Stimulated activated CD4-positive, alpha-beta T cell treated with anti-CD3 and anti-CD28 coated beads, Interleukin-12 subunit alpha, Interleukin-12 subunit beta, amount 100 ng/mL, for 48 hours (primary cell): ENCODE measurements around the gene OR2T27.
"Not testable (repeated sequence)": the region's sequence is repeated elsewhere in the genome, so short reads cannot be mapped to it uniquely, and the experiment has no call there.

ENCODE experiments used
- DNase-seq, 3 donors: peaks; one replicate each; pipeline ENCODE4 v3.0.0-alpha.2; 2020; ENCODE audit warnings: low read depth in 2 of 3, low spot score in 1 of 3

Gene OR2T27, protein sequence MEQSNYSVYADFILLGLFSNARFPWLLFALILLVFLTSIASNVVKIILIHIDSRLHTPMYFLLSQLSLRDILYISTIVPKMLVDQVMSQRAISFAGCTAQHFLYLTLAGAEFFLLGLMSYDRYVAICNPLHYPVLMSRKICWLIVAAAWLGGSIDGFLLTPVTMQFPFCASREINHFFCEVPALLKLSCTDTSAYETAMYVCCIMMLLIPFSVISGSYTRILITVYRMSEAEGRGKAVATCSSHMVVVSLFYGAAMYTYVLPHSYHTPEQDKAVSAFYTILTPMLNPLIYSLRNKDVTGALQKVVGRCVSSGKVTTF

GRCh38 chr1:248655354-248655753, at the start of gene OR2T27:
OR2T27 (minus strand) TSS chr1:248655528; CDS start chr1:248650884, 4,644 bp downstream.
- not testable (repeated sequence) for DNase-seq

GRCh38 chr1:248704606-248705005, 49.3 kb upstream of the OR2T27 start:
- DNase-seq = no peak

- DNase-seq = no peak
Measured at GRCh38 chr1:248703674-248704073, 48.3 kb upstream of the OR2T27 start.

DNA sequence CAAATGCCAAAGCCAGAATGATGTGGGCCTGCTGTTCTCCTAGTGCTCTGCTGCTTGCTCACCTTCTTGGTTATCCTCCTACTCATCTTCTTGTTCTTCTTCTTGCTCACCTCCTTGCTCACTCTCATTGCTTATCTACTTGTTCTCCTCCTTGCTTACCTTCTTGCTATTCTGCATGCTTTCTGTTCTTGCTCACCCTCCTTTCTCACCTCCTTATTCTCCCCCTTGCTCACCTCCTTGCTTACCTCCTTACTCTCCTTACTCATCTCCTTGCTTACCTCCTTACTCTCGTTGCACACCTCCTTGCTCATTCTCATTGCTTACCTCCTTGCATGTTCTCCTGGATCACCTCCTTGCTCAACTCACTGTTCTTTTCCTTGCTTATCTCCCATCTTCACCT, 47.4 kb upstream of the OR2T27 start, which contains the start of gene OR14I1:
Gene OR14I1, minus strand, starts transcription at position 53 of the 400 bp plus-strand sequence.
- DNase-seq = no peak

DNA sequence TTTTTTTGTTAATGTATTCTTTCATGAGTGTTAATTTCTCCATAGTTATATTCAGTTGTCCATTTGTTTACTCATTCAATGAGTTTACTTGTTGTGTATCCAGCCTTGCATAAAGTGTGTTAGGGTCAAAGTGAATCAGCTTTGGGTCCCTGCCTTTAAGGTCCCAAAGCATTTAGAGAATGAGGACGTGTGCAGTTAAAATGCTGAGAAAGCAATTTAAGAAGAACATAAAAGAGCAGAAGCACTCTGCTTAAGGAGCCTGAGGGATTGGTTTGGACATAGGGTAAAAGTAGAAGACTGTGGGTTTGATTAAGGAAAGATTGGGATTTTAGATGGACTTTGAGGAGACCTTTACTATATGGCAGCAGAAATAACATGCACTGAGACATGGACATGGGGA, 43.8 kb upstream of the OR2T27 start:
- no peak for DNase-seq

DNA sequence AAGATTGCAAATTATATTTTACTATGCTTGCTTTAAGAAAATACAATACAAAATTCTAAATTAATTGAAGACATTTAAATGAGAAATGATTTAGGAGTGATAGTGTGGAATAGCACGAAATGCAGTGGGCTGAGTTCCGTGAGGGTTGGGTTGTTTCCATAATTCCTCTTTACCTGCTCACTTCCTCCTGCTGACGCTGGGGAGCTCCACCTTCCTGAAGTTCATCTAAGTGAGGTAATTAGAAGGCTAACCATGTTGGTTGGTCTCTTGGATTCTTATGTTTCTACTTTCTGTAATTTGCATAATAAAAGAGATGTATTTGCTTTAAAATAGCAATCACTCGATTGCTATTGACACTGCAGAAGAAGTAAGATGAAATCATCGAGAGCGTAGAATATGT, 42.6 kb upstream of the OR2T27 start:
- no peak for DNase-seq

- DNase-seq = no peak
Measured at GRCh38 chr1:248696774-248697173, 41.4 kb upstream of the OR2T27 start.

GRCh38 chr1:248696261-248696660, 40.9 kb upstream of the OR2T27 start:
- no peak for DNase-seq

DNA sequence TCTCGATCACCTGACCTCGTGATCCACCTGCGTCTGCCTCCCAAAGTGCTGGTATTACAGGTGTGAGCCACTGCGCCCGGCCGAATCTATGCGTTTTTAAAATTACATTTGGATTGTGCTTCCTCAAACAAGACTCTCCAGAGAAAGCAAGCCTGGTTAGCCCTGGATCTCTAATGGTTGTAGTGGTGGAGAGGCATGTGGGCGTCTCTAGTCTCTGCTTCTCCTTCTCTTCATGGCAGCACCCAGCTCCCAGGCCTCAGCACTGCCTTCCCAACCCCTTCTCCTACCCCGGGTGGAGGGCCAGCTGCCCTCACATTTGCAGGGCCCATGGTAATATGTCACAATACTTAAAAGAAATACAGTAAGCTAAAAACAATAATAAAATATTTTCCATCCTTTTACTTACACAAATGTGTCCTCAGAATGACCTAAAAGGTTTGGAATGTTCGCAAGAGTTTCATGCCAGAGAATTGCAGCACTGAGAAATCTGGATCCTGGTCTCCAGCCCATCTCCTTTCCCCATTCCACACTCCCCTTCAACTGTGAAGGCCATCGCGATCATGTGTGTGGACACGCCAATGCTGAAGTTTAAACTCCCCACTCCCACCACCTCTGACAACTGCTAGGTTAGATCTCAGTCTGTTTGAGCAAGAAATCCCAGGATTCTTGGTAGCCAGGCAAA, 40.3 kb upstream of the OR2T27 start:
- DNase-seq = no peak

DNA sequence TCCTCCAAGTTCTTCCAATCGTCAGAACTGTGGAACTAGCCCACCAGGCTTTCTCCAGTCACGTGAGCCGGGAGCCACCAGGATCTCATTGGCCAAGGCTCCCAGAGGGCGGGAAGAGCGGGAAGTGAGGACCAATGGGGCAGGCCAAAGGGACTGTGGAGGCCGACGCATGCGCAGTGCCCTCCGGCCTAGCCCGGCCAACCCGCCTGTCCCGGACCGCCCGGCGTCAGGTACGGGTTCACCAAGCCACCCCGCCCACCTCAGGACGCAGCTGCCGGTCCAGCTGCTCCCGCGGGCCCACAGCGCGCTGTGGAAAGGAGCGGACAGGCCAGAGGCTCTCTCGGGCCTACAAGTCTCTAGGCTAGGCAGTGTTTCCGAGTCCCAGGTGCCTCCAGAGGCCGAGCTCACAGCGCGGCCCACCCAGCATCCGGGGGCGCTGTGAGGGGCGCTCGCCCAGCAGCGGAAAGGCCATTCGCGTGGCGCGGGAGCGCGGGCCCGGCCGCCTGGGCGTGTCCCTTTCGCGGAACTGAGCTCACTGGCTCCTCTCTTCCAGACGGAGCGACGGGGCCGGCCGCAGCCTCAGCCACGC, 36.3 kb upstream of the OR2T27 start:
- no peak for DNase-seq

GRCh38 chr1:248688527-248689298, 33.4 kb upstream of the OR2T27 start:
- DNase-seq = no peak

DNA sequence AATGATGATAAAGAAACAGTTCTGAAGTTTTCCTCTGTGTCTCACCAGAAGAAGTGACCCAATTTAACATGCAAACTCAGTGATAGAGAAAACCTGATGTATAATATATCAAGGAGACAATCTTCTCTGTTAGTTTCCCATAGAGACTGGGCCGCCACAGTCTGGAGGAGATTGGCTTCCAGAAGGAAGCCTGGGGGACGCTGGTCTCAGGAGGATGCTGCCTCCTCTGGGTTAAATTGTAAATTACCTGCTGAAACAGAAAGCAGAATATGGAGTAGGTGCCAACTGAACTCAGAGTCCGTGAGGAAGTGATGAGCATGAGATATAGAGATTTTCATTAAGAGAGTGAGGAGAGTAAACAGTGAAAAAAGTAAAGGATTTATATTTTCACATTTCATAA, 31.5 kb upstream of the OR2T27 start:
- DNase-seq = no peak

- DNase-seq = no peak
Measured at GRCh38 chr1:248681651-248682050, 26.3 kb upstream of the OR2T27 start.

DNA sequence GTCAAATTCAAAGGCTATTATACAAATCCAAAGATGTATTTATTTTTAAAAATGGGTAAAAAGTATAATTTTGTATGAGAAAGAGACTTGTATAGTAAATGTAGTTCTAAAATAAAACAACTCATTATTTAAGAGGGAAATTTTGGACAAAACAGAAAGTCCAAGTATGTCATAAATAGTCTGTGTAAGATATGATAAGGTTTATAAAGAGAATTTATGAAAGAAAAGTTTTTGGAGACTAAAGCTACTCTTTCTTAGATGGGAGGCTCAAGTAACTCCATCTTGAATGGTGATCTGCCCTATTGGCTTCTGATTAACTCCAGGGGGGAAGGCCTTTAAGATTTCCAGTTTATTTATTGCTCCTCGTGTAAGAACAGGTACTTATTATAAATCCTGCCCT, 14.7 kb upstream of the OR2T27 start:
- no peak for DNase-seq

GRCh38 chr1:248663453-248664328, 8.4 kb upstream of the OR2T27 start:
- not testable (repeated sequence) for DNase-seq

DNA sequence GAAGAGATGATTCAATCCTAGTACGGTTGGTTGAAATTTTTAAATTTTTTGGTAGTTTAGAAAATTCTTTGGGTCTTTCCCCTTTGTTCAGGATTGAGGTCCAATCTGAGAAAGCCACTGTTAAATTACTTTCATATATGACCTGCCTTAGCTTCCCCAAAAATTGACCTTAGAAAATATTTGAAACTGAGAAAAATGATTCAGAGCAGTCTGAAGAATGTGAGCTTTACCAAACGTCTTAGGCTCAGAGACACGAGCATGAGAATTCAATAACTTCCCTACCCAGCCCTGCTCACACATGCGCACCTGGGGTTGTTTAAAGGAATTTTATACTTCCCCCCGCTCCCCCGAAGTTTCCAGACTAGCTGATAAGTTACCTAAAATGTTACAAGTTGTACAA, 1.5 kb upstream of the OR2T27 start:
- DNase-seq = not testable (repeated sequence)

GRCh38 chr1:248648770-248649536, 6.4 kb downstream of the OR2T27 start:
- not testable (repeated sequence) for DNase-seq

DNA sequence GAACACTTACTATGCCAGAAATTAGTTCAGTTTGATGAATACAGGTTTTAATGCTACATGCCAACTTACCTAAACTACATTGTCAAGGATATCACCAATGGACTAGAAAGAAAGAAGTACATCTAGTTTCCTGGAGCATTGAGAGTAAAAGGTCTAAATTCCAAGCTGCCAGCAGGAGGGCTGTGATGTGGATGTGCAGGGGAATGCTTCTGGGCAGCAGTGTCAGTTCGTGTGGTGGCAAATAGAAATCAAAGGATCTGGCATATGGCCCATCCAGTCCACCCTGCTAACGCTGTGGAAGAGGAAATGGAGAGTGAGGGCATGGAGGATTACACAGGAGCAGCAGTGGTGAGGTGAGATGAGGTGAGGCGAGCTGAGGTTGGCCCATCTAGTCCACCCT, 10.2 kb downstream of the OR2T27 start, which contains the start of gene OR2T35:
Gene OR2T35, minus strand, starts transcription at position 101 of the 400 bp plus-strand sequence. CDS start 6,020 bp downstream, outside the sequence.
- DNase-seq = not testable (repeated sequence)

- DNase-seq = not testable (repeated sequence)
Measured at GRCh38 chr1:248642971-248643651, 12.2 kb downstream of the OR2T27 start.
